Mucosa of rectum (tissue), 2 donors: ENCODE results near the gene MAPK8.
"Not testable (repeated sequence)": the region's sequence is repeated elsewhere in the genome, so short reads cannot be mapped to it uniquely, and the experiment has no call there.

ENCODE experiments used
- H3K27ac ChIP-seq, 2 donors: one replicate each; pipeline ENCODE4 v1.7.0; 2013; ENCODE audit warnings: inconsistent platforms in 2 of 2, low read depth in 2 of 2, low read length in 2 of 2
- H3K27me3 ChIP-seq, 2 donors: one replicate each; pipeline ENCODE4 v1.7.0; 2013; ENCODE audit warnings: low read length in 2 of 2; ENCODE audit not compliant: control insufficient read depth in 2 of 2, insufficient read depth in 2 of 2
- H3K36me3 ChIP-seq, 2 donors: one replicate each; pipeline ENCODE4 v1.7.0; 2013; ENCODE audit warnings: low read length in 2 of 2; ENCODE audit not compliant: control insufficient read depth in 2 of 2, insufficient read depth in 2 of 2
- H3K4me1 ChIP-seq, 2 donors: one replicate each; pipeline ENCODE4 v1.7.0; 2013; ENCODE audit warnings: low read length in 2 of 2, mild to moderate bottlenecking in 1 of 2; ENCODE audit not compliant: control insufficient read depth in 2 of 2, insufficient read depth in 2 of 2
- H3K4me3 ChIP-seq, 2 donors: one replicate each; pipeline ENCODE4 v1.7.0; 2013; ENCODE audit warnings: low read length in 2 of 2
- H3K9ac ChIP-seq, 2 donors: one replicate each; pipeline ENCODE4 v1.7.0; 2013; ENCODE audit warnings: low read length in 2 of 2, low read depth in 1 of 2, mild to moderate bottlenecking in 1 of 2
- H3K9me3 ChIP-seq, 2 donors: one replicate each; pipeline ENCODE4 v1.7.0; 2013; ENCODE audit warnings: low read length in 2 of 2; ENCODE audit not compliant: control insufficient read depth in 2 of 2
- donor health status: healthy.
- donor health status: Normal muscosa, but diverticular disease.

Gene MAPK8

DNA sequence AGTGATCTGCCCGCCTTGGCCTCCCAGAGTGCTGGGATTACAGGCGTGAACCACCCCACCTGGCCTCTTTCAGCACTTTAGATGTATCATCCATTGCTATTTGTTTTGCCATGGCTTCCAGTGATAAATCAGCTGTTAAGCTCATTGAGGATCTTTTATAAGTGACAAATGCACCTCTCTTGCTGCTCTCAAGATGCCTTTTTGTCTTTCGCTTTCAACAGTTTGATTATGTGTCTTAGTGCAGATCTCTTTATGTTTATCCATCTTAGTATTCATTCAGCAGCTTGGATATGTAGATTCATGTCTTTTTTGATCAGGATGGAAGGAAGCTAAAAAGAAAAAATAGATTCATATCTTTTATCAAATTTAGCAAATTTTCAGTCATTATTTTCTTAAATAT, 105.6 kb downstream of the MAPK8 start:
- H3K27me3 ChIP-seq = no peaks in the 10 kb centered on the region
- H3K9ac ChIP-seq = no peak overlapping the region
- H3K36me3 ChIP-seq = peaks cover 0 to 6% of the 10 kb centered on the region in 2 donors
- H3K9me3 ChIP-seq = no peaks in the 10 kb centered on the region
- no peak overlapping the region for H3K4me3 ChIP-seq
- no peaks in the 10 kb centered on the region for H3K4me1 ChIP-seq
- no peak overlapping the region for H3K27ac ChIP-seq

DNA sequence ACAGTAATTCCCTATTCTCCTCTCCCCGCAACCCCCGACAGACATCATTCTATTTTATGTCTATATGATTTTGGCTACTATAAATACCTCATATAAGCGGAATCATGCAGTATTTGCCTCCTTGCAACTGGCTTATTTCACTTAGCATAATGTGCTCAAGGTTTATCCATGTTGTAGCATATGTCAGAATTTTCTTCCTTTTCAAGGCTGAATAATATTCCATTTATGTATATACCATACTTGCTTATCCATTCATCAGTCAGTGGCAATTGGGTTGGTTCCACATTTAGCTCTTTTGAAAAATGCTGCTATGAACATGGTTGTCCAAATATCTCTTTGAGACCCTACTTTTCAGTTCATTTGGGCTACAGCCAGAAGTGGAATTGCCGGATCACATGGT, 106.5 kb downstream of the MAPK8 start:
- no peaks in the 10 kb centered on the region for H3K9me3 ChIP-seq
- no peak overlapping the region for H3K9ac ChIP-seq
- H3K27me3 ChIP-seq = no peaks in the 10 kb centered on the region
- H3K4me1 ChIP-seq = no peaks in the 10 kb centered on the region
- H3K4me3 ChIP-seq = no peak overlapping the region
- H3K36me3 ChIP-seq = peaks cover 0 to 6% of the 10 kb centered on the region in 2 donors
- H3K27ac ChIP-seq = no peak overlapping the region

DNA sequence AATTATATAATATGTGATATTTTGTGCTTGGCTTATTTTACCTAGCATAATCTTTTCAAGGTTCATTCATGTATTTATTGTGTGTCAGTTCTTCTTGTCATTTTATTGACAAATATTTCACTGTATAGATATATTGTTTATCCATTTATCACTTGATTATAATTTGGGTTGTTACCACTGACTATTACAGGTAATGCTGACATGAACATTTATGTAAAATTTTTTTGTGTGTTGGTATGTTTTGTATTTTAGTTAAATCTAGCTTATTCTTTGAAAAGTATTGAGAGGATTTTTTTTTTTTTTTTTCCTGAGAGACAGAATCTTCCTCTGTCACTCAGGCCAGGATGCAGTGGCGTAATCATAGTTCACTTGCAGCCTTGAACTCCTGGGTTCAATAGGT, 107.7 kb downstream of the MAPK8 start:
- Histone ChIP-seq H3K36me3 (peaks cover 0 to 6% of the 10 kb centered on the region in 2 donors), H3K27ac (no peak overlapping the region), H3K4me3 (no peak overlapping the region), H3K27me3 (no peaks in the 10 kb centered on the region), H3K9ac (no peak overlapping the region), H3K4me1 (no peaks in the 10 kb centered on the region), H3K9me3 (no peaks in the 10 kb centered on the region)

DNA sequence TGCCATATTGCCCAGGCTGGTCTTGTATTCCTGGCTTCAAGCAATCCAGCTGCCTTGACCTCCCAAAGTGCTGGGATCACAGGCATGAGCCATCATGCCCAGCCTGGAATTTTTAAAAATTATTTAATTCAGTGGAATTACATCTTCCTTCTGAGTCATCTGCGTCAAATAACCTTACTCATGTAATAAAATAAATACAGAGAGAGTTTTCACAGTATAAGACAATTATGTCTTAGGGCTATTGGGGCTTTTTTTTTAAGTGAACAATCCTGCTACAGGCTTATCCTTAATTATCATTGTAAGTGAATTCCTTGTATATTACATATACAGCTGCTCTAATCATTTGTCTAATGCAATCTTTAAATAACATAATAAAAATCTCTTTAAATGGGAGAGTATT, 108.3 kb downstream of the MAPK8 start:
- no peak overlapping the region for H3K27ac ChIP-seq
- no peaks in the 10 kb centered on the region for H3K9me3 ChIP-seq
- no peak overlapping the region for H3K9ac ChIP-seq

GRCh38 chr10:48416584-48417232, 110.2 kb downstream of the MAPK8 start:
- no peak overlapping the region for H3K27ac ChIP-seq
- H3K27me3 ChIP-seq = no peaks in the 10 kb centered on the region
- no peak overlapping the region for H3K9ac ChIP-seq
- H3K4me3 ChIP-seq = no peak overlapping the region
- H3K36me3 ChIP-seq = no peaks in the 10 kb centered on the region
- no peaks in the 10 kb centered on the region for H3K4me1 ChIP-seq
- no peaks in the 10 kb centered on the region for H3K9me3 ChIP-seq

More for the DNA sequence above, 108.3 kb downstream of the MAPK8 start:
- Histone ChIP-seq H3K4me1 (no peaks in the 10 kb centered on the region), H3K27me3 (no peaks in the 10 kb centered on the region), H3K4me3 (no peak overlapping the region), H3K36me3 (peaks cover 0 to 5% of the 10 kb centered on the region in 2 donors)

GRCh38 chr10:48417374-48417773, 110.9 kb downstream of the MAPK8 start:
- H3K27me3 ChIP-seq = no peaks in the 10 kb centered on the region
- no peaks in the 10 kb centered on the region for H3K4me1 ChIP-seq
- H3K9me3 ChIP-seq = no peaks in the 10 kb centered on the region
- H3K4me3 ChIP-seq = no peak overlapping the region
- no peak overlapping the region for H3K27ac ChIP-seq
- no peak overlapping the region for H3K9ac ChIP-seq
- H3K36me3 ChIP-seq = no peaks in the 10 kb centered on the region

DNA sequence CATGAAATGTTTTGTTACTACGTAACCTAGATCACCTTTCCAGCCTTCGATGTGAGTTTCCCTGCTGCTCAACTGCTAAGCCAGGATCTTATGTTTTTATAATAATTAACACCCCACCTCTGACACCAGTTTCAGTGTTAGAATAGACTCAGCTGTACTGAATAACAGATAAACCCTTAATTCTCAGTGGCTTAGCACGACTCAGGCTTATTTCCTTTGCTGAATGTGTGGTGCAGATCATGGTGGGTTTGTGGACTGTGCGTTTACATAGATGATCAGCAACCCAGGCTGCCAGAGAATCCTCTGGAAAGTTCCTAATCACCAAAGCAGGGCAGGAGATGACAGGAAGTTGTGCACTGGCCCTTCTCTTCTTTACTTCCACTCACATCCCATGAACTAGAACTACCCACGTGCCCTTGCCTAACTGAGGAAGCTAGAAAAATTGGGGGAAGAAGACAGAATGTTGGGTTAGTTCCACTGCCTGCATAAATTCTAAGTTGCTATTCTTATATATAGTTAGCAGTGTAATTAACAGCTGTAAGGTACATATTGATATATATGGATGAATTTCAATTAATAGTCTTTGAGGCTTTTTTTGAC, 111.8 kb downstream of the MAPK8 start:
- Histone ChIP-seq H3K27me3 (no peaks in the 10 kb centered on the region), H3K9me3 (no peaks in the 10 kb centered on the region), H3K4me1 (no peaks in the 10 kb centered on the region), H3K9ac (no peak overlapping the region), H3K4me3 (no peak overlapping the region), H3K27ac (no peak overlapping the region), H3K36me3 (no peaks in the 10 kb centered on the region)

DNA sequence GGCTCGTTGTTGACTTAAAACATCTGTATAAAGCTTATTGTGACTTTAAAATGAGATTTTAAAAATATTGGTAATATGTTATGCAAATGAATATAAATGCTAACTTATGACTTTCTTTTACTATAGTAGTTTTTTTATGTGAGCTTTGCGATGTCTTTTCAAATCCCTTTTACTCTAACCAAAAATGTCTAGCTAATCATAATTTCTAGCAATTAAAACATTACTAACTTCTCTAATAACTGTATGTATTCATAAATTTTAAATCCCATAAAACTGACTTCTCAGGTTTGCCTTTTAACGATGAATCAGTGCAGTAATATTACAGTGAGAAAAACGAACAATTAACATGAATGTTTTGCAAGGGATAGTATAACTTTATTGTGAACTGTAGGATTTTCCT, 113.2 kb downstream of the MAPK8 start:
- Histone ChIP-seq H3K36me3 (no peaks in the 10 kb centered on the region), H3K27me3 (no peaks in the 10 kb centered on the region), H3K4me1 (no peaks in the 10 kb centered on the region), H3K4me3 (no peak overlapping the region), H3K27ac (no peak overlapping the region), H3K9me3 (no peaks in the 10 kb centered on the region), H3K9ac (no peak overlapping the region)

- H3K27ac ChIP-seq, H3K4me1 ChIP-seq, H3K4me3 ChIP-seq, H3K9me3 ChIP-seq, H3K27me3 ChIP-seq, H3K36me3 ChIP-seq, H3K9ac ChIP-seq: not testable (repeated sequence)
These were observed 115.4 kb downstream of the MAPK8 start for GRCh38 chr10:48421862-48422261.

GRCh38 chr10:48423884-48424283, 117.4 kb downstream of the MAPK8 start:
- Histone ChIP-seq H3K4me1 (no peaks in the 10 kb centered on the region), H3K9me3 (no peaks in the 10 kb centered on the region), H3K9ac (no peak overlapping the region), H3K27me3 (no peaks in the 10 kb centered on the region), H3K27ac (no peak overlapping the region), H3K4me3 (no peak overlapping the region), H3K36me3 (no peaks in the 10 kb centered on the region)
